ENCODE results near the gene SYTL1.

Gene SYTL1

DNA sequence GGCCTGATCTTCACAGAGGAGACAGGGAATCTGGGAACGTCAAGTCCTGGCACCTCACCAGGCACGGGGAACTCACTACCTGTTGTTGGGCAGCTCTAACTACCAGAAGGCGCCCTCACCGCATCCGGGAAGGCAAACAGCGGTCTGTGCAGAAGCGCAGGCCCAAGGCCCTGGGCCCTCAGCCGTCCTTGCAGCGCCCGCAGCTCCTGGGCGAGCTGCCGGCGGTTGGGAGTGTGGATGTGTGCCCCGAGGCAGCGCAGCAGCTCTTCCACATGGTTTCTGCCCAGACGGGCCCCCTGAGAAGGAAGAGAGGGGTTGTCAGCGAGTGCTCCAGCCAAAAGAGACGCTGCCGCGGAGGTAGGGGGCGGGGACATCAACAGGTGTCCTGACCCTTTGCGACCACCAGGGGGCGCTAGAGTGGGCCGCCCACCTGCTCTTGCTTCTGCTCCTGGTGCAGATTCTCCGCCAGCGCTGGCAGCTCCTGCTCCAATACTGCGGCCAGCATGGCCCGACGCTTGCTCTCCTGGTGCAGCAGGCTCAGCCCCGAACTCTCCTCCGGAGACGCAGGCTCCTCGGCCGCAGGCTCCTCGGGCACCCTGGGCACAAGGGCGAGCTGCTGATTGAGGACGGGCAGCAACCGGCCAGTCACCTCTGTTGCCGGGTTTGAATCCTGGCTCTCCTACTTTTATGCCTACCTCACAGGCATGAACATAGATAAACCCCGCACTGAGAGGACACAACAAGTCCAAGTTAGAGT, 15.6 kb downstream of the SYTL1 start:
- TF ChIP-seq FOXM1 (IDR thresholded peaks at IDR 0.05; ENCODE audit: borderline replicate concordance, low read depth) (no peak), RAD21 (IDR thresholded peaks at IDR 0.05; ENCODE audit: low read depth) (peak; percentile 57)

DNA sequence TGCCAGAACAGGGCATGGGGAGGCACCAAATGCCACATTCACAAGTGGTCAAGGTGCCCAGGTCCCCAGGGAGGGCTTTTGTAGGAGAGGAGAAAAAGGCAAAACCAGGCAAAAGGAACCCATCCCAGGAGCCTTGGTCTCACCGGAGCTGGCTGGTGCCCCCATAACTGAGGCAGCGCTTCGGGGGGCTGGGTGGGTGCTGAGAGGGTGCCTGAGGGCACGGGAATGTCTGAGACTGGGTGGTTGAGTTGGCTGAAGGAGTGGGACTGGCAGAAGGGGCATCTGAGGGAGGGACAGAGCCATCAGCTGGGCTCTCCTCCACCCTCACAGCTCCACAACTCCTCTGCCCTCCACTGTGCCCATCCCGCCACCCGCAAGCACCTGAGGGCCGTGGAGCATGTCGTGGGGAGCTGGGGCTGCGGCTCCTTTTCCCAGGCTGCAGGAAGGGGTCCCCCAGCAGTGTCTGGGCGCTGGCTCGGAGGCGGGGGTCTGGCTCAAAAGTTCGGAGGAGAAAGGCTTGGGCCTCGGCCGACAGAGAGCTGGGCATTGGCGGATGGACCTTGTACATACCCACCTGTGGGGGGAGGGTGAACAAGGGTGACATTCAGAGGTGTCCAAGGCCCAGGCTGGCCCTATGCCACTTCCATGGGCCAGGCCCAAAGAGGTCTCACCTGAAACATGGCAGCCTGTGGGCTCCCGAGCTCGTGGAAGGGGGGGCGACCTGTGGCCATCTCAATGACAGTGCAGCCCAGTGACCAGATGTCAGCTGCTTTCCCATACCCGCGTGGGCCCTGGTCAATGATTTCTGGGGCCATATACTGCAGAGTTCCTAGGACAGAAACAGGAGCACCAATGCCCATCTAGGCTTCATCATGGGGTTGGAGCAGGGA, 16.5 kb downstream of the SYTL1 start:
- TF ChIP-seq TAF1 (IDR thresholded peaks at IDR 0.05; ENCODE audit: low read depth) (no peak), CREB1 (IDR thresholded peaks at IDR 0.05; ENCODE audit: low read depth) (no peak), TCF12 (IDR thresholded peaks at IDR 0.05; ENCODE audit: low read depth) (no peak), ZBTB7A (IDR thresholded peaks at IDR 0.05; ENCODE audit: low read depth) (no peak)
- TF ChIP-seq, protein P1, sequence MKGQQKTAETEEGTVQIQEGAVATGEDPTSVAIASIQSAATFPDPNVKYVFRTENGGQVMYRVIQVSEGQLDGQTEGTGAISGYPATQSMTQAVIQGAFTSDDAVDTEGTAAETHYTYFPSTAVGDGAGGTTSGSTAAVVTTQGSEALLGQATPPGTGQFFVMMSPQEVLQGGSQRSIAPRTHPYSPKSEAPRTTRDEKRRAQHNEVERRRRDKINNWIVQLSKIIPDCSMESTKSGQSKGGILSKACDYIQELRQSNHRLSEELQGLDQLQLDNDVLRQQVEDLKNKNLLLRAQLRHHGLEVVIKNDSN (IDR thresholded peaks at IDR 0.05): no peak
- TF ChIP-seq, protein P2, sequence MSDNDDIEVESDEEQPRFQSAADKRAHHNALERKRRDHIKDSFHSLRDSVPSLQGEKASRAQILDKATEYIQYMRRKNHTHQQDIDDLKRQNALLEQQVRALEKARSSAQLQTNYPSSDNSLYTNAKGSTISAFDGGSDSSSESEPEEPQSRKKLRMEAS (IDR thresholded peaks at IDR 0.05): no peak
- TF ChIP-seq, protein P3, sequence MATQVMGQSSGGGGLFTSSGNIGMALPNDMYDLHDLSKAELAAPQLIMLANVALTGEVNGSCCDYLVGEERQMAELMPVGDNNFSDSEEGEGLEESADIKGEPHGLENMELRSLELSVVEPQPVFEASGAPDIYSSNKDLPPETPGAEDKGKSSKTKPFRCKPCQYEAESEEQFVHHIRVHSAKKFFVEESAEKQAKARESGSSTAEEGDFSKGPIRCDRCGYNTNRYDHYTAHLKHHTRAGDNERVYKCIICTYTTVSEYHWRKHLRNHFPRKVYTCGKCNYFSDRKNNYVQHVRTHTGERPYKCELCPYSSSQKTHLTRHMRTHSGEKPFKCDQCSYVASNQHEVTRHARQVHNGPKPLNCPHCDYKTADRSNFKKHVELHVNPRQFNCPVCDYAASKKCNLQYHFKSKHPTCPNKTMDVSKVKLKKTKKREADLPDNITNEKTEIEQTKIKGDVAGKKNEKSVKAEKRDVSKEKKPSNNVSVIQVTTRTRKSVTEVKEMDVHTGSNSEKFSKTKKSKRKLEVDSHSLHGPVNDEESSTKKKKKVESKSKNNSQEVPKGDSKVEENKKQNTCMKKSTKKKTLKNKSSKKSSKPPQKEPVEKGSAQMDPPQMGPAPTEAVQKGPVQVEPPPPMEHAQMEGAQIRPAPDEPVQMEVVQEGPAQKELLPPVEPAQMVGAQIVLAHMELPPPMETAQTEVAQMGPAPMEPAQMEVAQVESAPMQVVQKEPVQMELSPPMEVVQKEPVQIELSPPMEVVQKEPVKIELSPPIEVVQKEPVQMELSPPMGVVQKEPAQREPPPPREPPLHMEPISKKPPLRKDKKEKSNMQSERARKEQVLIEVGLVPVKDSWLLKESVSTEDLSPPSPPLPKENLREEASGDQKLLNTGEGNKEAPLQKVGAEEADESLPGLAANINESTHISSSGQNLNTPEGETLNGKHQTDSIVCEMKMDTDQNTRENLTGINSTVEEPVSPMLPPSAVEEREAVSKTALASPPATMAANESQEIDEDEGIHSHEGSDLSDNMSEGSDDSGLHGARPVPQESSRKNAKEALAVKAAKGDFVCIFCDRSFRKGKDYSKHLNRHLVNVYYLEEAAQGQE (IDR thresholded peaks at IDR 0.05; ENCODE audit: low read depth): no peak

DNA sequence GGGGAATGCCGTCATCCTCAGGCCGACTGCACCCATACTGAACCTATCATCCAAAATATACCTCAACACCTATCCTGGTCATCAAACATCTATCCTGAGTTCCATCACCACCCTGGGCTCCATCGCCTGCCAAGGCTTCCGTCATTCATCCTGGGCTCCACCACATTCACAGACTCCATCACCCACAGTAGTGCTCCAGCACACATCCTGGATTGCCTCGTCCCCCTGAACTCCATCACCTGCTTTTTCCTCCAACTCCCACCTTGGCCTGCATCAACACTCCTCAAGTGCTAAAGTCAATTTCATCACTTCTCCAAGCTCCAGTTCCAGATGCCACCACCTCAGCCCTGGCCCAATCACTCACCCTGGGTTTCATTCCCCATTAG, 17.1 kb downstream of the SYTL1 start:
- TF ChIP-seq NFIC (IDR thresholded peaks at IDR 0.05): no peak

DNA sequence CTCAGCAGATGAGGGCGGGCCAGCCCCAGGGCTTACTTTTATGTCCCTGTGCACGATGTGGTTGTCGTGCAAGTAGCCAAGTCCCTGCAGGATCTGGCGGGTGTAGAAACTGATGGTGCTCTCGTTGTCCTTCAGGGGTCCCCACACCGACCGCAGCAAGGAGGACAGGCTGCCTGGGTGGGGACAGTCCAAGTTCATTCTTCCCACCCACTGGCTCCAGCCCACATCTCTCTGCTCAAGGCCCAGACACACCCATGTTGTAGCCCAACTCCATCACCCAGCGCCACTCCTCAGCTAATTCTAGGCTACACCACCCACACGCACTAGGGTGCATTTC, 18.0 kb downstream of the SYTL1 start:
- TF ChIP-seq NFIC (IDR thresholded peaks at IDR 0.05): no peak
- TF ChIP-seq TCF12 (IDR thresholded peaks at IDR 0.05; ENCODE audit: low read depth): no peak
- TF ChIP-seq, protein P2 (IDR thresholded peaks at IDR 0.05): no peak
- no peak for TF ChIP-seq RAD21 (IDR thresholded peaks at IDR 0.05; ENCODE audit: low read depth)
- TF ChIP-seq YY1 (IDR thresholded peaks at IDR 0.05; ENCODE audit: low read depth): no peak
- TF ChIP-seq FOXM1 (IDR thresholded peaks at IDR 0.05; ENCODE audit: borderline replicate concordance, low read depth): no peak
- TF ChIP-seq CEBPB (IDR thresholded peaks at IDR 0.05): no peak
- TF ChIP-seq, protein P1 (IDR thresholded peaks at IDR 0.05): no peak
- no peak for TF ChIP-seq CREB1 (IDR thresholded peaks at IDR 0.05; ENCODE audit: low read depth)
- TF ChIP-seq EGR1 (IDR thresholded peaks at IDR 0.05): no peak
- no peak for TF ChIP-seq ZBTB7A (IDR thresholded peaks at IDR 0.05; ENCODE audit: low read depth)
- TF ChIP-seq, protein P3 (IDR thresholded peaks at IDR 0.05; ENCODE audit: low read depth): no peak
- no peak for TF ChIP-seq TEAD4 (IDR thresholded peaks at IDR 0.05)
- TF ChIP-seq TAF1 (IDR thresholded peaks at IDR 0.05; ENCODE audit: low read depth): no peak
- TF ChIP-seq EP300 (IDR thresholded peaks at IDR 0.05; ENCODE audit: borderline replicate concordance): no peak

DNA sequence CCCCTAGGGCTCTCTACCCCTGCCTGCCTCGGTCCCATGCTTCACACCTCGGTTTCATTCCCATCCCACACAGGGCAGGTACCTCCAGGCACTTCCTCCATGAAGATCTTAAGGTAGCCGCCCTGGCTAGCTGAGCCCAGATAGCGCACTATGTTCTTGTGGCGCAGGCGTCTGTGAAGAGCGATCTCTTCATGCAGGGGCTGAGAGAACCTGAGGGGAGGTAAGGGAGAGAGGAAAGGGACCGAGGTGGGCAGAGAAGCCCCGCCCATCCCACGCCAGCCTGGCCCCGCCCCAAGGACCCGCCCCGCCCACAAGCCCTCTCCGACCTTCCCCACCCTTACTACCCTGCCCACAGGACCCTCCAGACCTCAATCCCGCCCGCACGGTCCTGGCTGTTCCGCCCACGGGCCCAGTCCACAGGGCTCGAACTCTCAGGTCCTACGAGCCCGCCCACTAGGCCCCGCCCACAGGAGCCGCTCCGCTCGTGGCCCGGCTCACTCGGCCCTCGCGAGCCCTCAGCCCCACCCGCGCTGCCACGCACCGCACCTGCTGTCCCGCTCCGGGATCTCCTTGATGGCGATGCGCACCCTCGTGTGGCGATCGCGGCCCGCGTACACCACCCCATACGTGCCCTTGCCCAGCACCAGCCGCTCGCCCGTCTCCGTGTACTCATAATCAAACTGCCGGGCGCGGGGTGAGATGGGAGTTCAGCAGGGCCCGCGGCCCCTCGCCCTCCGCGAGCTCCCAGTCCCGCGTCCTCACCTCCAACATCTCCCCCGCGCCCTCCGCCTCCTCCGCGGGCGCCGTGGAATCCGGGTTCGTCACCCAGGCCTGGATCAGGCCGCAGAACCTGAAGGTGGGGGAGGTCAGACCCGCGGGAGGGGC, 18.6 kb downstream of the SYTL1 start:
- TF ChIP-seq FOXM1 (IDR thresholded peaks at IDR 0.05; ENCODE audit: borderline replicate concordance, low read depth) (no peak), CREB1 (IDR thresholded peaks at IDR 0.05; ENCODE audit: low read depth) (no peak), NFIC (IDR thresholded peaks at IDR 0.05) (no peak), EP300 (IDR thresholded peaks at IDR 0.05; ENCODE audit: borderline replicate concordance) (no peak), RAD21 (IDR thresholded peaks at IDR 0.05; ENCODE audit: low read depth) (no peak)

DNA sequence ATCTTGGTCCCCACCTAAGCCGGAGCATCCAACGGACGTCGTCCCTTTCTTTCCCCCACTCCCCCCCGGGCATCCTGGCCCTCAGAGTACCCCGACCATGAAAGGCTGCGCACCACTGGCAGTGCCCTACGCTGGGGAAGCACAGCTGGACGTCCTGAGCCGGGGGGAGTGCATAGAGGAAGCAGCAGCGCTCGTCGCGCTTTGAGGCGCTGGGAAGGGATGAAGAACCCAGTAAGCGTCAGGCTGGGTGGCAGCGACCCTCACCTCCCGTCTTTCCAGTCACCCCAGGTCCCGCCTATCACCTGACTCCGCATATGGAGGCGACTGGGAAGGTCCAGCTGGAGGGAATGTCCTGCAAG, 19.2 kb downstream of the SYTL1 start:
- TF ChIP-seq, protein P3 (IDR thresholded peaks at IDR 0.05; ENCODE audit: low read depth): no peak
- TF ChIP-seq EP300 (IDR thresholded peaks at IDR 0.05; ENCODE audit: borderline replicate concordance) (no peak), TAF1 (IDR thresholded peaks at IDR 0.05; ENCODE audit: low read depth) (no peak), TEAD4 (IDR thresholded peaks at IDR 0.05) (no peak), CREB1 (IDR thresholded peaks at IDR 0.05; ENCODE audit: low read depth) (no peak), CEBPB (IDR thresholded peaks at IDR 0.05) (no peak), RAD21 (IDR thresholded peaks at IDR 0.05; ENCODE audit: low read depth) (no peak), EGR1 (IDR thresholded peaks at IDR 0.05) (no peak), ZBTB7A (IDR thresholded peaks at IDR 0.05; ENCODE audit: low read depth) (no peak), YY1 (IDR thresholded peaks at IDR 0.05; ENCODE audit: low read depth) (no peak), FOXM1 (IDR thresholded peaks at IDR 0.05; ENCODE audit: borderline replicate concordance, low read depth) (no peak), TCF12 (IDR thresholded peaks at IDR 0.05; ENCODE audit: low read depth) (no peak), NFIC (IDR thresholded peaks at IDR 0.05) (no peak)
- TF ChIP-seq, protein P1 (IDR thresholded peaks at IDR 0.05): no peak
- TF ChIP-seq, protein P2 (IDR thresholded peaks at IDR 0.05): no peak
